Measurements from ENCODE around the gene WDR53.

- TF ChIP-seq CTCF (IDR thresholded peaks at IDR 0.05; ENCODE audit: extremely low read depth in 1 of 2, insufficient read depth in 1 of 2, low read depth in 1 of 2, low read length in 2 of 2) (no peak), POLR2AphosphoS5 (IDR thresholded peaks at IDR 0.05; ENCODE audit: insufficient read depth, low read depth, low read length) (peak; percentile 81)
These were observed at the start of gene WDR53, which contains the start of gene FBXO45 for GRCh38 chr3:196568246-196569002.

Measured in endothelial cell of umbilical vein (primary cell).